Panc1 (cell line): Measurements from ENCODE around the gene TIMM29. TPM values are rescaled to one million over a fixed set of nuclear protein-coding genes. Genes with fewer than 3 reads are reported as not detected.
"Not testable (repeated sequence)": the region's sequence is repeated elsewhere in the genome, so short reads cannot be mapped to it uniquely, and the experiment has no call there.

Source experiments
- ATAC-seq: fragments of 200-7000 bp; cut with Tn5 transposase; 2 replicates; pipeline ENCODE4 v1.9.1; 2020; ENCODE audit warnings: mild to moderate bottlenecking, moderate library complexity
- BruUV-seq: library from RNA; stranded (reverse); fragments of 400-500 nt; replicated peaks from 2 replicates; lab custom pipeline; 2021; lab: Mats Ljungman, UMichigan
- CTCF ChIA-PET: fragments of 300-600 bp; sonication (Branson Sonifier 250); formaldehyde crosslinking; loops from one replicate; lab custom pipeline; 2022; ENCODE audit warnings: antibody characterized with exemption; lab: Charles Lee
- POLR2A ChIA-PET: fragments of 300-600 bp; sonication (Branson Sonifier 250); formaldehyde crosslinking; loops from one replicate; lab custom pipeline; 2022; ENCODE audit warnings: antibody characterized with exemption; lab: Charles Lee
- DNase-seq: peaks from one replicate; pipeline ENCODE4 v3.0.0-alpha.2; 2010; ENCODE audit warnings: low read depth, low spot score
- H3K27ac ChIP-seq: 2 replicates; pipeline ENCODE4 v1.5.1; 2011; ENCODE audit warnings: mild to moderate bottlenecking, low read length, inconsistent platforms
- H3K27me3 ChIP-seq: fragments of 200-500 bp; sonication (Bioruptor generic); 2 replicates; pipeline ENCODE4 v1.6.0; 2014; ENCODE audit warnings: low read length, inconsistent platforms; ENCODE audit not compliant: control insufficient read depth, insufficient read depth
- H3K36me3 ChIP-seq: fragments of 200-500 bp; sonication (Bioruptor generic); 2 replicates; pipeline ENCODE4 v1.5.1; 2014; ENCODE audit warnings: inconsistent platforms, mild to moderate bottlenecking, low read length, moderate library complexity; ENCODE audit not compliant: control insufficient read depth, insufficient read depth
- H3K4me1 ChIP-seq: 2 replicates; pipeline ENCODE4 v1.5.1; 2011; ENCODE audit warnings: inconsistent platforms, mild to moderate bottlenecking, low read length, moderate library complexity; ENCODE audit not compliant: control insufficient read depth, insufficient read depth
- H3K4me3 ChIP-seq, 2 experiments: 2 replicates each; pipeline ENCODE4 v1.5.1; 2011 to 2012; ENCODE audit warnings: low read depth in 2 of 2, low read length in 2 of 2, mild to moderate bottlenecking in 2 of 2, inconsistent platforms in 1 of 2, moderate library complexity in 1 of 2
- H3K9me3 ChIP-seq: fragments of 200-500 bp; sonication (Bioruptor generic); 2 replicates; pipeline ENCODE4 v1.5.1; 2014; ENCODE audit warnings: low read depth, mild to moderate bottlenecking, inconsistent platforms, low read length, moderate library complexity; ENCODE audit not compliant: control insufficient read depth, insufficient read depth
- POLR2AphosphoS5 ChIP-seq: IDR thresholded peaks from 2 replicates; pipeline ENCODE4 v1.6.1; 2012; ENCODE audit warnings: mild to moderate bottlenecking, low read depth, low read length, moderate library complexity
- REST ChIP-seq, 2 experiments: IDR thresholded peaks; 2 replicates each; pipeline ENCODE4 v1.6.1; 2011 to 2012; ENCODE audit warnings: low read depth in 2 of 2, control low read depth in 1 of 2, low read length in 1 of 2, mild to moderate bottlenecking in 1 of 2, moderate library complexity in 1 of 2; ENCODE audit not compliant: insufficient read depth in 1 of 2
- SIN3A ChIP-seq: IDR thresholded peaks from 2 replicates; pipeline ENCODE4 v1.6.1; 2012; ENCODE audit warnings: low read depth, mild to moderate bottlenecking, low read length, moderate library complexity, borderline replicate concordance; ENCODE audit not compliant: insufficient read depth
- TCF7L2 ChIP-seq: IDR thresholded peaks from 2 replicates; pipeline ENCODE4 v1.6.1; 2011; ENCODE audit warnings: mild to moderate bottlenecking, low read depth, low read length, inconsistent platforms
- in situ Hi-C: cut with HindIII; loops from 2 replicates; pipeline ENCODE4 v1.10.0; 2016; ENCODE audit warnings: low sequenced_read_pairs, low pct_unique_long_range_greater_than_20kb
- intact Hi-C: fragments of 100-400 bp; cut with micrococcal nuclease; formaldehyde crosslinking; loops from one replicate; pipeline ENCODE4 v1.10.0; 2022; ENCODE audit not compliant: unreplicated experiment
- total RNA-seq: library from RNA; stranded (reverse); gene quantifications from one replicate; pipeline ENCODE4 v1.2.1, GENCODE V29; 2021; ENCODE audit not compliant: unreplicated experiment
- TF ChIP-seq, protein P1 (sequence below): fragments of 450-650 bp; IDR thresholded peaks from 2 replicates; pipeline ENCODE4 v1.5.1; 2017; ENCODE audit warnings: mild to moderate bottlenecking

The TIMM29 gene
- total RNA-seq, 1 experiment from 2014 or later: 16.5 TPM

DNA sequence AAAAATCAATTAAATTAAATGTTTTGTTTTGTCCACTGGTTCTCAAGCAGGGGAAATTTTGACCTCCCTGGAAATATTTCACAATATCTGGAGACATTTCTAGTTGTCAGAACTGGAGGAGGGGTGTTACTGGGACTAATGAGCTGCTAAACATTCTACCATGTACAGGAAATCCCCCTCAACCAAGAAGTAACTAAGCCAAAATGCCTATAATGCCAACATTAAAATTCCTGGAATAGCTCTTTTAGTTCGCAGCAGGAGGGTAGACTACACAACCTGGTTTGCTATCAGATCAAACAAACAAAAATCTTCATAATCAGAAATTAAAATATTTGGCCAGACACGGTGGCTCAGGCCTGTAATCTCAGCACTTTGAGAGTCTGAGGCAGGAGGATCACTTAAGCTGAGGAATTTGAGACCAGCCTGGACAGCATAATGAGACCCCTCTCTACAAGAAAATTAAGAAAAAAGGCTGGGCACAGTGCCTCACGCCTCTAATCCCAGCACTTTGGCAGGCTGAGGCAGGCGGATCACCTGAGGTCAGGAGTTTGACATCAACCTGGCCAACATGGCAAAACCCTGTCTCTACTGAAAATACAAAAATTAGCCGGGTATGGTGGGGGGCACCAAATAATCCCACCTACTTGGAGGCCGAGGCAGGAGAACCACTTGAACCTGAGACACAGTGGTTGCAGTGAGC, 18.5 kb downstream of the TIMM29 start:
- no peak overlapping the region; the same call in 1 of the 2 replicates for H3K27ac ChIP-seq
- ChIA-PET POLR2A (interaction anchor here (0.6 kb wide), 1 partner anchor 26 kb away, joined by 7 read pairs; no protein-coding TSS in a partner anchor), CTCF (no interaction called here)
- DNase-seq (no peak), ATAC-seq (peak; percentile 64)
- H3K9me3 ChIP-seq: no peaks in the 10 kb centered on the region
- intact Hi-C loops: no loop called here
- H3K36me3 ChIP-seq: no peaks in the 10 kb centered on the region
- TF ChIP-seq, protein P1, sequence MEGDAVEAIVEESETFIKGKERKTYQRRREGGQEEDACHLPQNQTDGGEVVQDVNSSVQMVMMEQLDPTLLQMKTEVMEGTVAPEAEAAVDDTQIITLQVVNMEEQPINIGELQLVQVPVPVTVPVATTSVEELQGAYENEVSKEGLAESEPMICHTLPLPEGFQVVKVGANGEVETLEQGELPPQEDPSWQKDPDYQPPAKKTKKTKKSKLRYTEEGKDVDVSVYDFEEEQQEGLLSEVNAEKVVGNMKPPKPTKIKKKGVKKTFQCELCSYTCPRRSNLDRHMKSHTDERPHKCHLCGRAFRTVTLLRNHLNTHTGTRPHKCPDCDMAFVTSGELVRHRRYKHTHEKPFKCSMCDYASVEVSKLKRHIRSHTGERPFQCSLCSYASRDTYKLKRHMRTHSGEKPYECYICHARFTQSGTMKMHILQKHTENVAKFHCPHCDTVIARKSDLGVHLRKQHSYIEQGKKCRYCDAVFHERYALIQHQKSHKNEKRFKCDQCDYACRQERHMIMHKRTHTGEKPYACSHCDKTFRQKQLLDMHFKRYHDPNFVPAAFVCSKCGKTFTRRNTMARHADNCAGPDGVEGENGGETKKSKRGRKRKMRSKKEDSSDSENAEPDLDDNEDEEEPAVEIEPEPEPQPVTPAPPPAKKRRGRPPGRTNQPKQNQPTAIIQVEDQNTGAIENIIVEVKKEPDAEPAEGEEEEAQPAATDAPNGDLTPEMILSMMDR: no peak
- no peak for TF ChIP-seq REST (IDR thresholded peaks at IDR 0.05; ENCODE audit: insufficient read depth in 1 of 2, low read depth in 2 of 2, low read length in 1 of 2)
- TF ChIP-seq SIN3A: no peak
- no peak for TF ChIP-seq TCF7L2
- no peak for TF ChIP-seq POLR2AphosphoS5
- H3K4me3 ChIP-seq: no peak overlapping the region
- no peaks in the 10 kb centered on the region for H3K27me3 ChIP-seq
- in situ Hi-C loops: no loop called here
- BruUV-seq: no TSS peak
- H3K4me1 ChIP-seq: peaks cover 7% of the 10 kb centered on the region; the same call in 1 of the 2 replicates

DNA sequence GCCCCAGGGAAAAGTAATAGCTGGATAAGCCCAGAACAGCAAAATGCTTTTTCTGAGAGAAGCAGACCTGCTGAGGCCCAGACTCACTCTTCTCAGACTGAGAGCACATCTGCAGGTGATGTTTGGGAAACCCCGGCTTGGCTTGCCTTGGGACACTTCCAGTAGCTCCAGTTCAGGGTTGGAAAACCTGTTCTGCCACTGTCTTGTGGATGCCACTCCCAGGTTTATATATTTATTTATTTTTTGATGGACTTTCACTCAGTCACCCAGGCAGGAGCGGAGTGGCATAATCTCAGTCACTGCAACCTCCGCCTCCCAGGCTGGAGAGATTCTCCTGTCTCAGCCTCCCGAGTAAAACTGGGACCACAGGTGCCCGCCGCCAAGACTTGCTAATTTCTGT, 24.2 kb downstream of the TIMM29 start:
- in situ Hi-C loops (no loop called here), intact Hi-C loops (no loop called here)
- Histone ChIP-seq H3K9me3 (no peaks in the 10 kb centered on the region), H3K4me1 (no peaks in the 10 kb centered on the region), H3K4me3 (no peak overlapping the region), H3K36me3 (no peaks in the 10 kb centered on the region), H3K27me3 (no peaks in the 10 kb centered on the region), H3K27ac (peak overlapping the region; percentile 19; the same call in 1 of the 2 replicates)
- ChIA-PET POLR2A (no interaction called here), CTCF (interaction anchor here (0.6 kb wide), 1 partner anchor 11 kb away, joined by 4 read pairs; no protein-coding TSS in a partner anchor)
- ATAC-seq: no peak
- TF ChIP-seq, protein P1: no peak
- TF ChIP-seq TCF7L2 (no peak), REST (IDR thresholded peaks at IDR 0.05; ENCODE audit: insufficient read depth in 1 of 2, low read depth in 2 of 2, low read length in 1 of 2) (no peak), SIN3A (no peak), POLR2AphosphoS5 (no peak)
- no peak for DNase-seq
- BruUV-seq: no TSS peak

DNA sequence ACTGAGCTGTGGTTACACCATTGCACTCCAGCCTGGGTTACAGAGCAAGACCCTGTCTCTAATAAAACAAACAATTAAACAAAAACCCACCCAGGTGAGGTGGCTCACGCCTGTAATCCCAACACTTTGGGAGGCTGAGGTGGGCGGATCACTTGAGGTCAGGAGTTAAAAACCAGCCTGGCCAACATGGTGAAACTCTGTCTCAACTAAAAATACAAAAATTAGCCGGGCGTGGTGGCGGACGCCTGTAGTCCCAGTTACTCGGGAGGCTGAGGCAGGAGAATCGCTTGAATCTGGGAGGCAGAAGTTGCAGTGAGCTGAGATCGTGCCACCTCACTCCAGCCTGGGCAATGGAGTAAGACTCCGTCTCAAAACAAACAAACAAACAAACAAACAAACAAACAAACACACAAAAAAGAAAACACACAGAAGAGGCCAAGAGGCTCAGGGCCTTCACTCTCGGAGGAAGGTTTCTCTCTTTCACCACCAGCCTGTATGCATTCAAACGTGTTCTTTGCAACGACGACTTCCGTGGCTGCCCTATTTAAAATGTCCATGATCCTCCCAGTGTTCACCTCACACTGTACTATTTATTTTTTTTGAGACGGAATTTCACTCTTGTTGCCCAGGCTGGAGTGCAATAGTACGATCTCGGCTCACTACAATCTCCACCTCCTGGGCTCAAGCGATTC, 30.8 kb downstream of the TIMM29 start:
- H3K27ac ChIP-seq: peak overlapping the region; percentile 81; the same call in 1 of the 2 replicates
- intact Hi-C loops, H3K36me3 ChIP-seq, in situ Hi-C loops, DNase-seq, H3K27me3 ChIP-seq, H3K9me3 ChIP-seq, ATAC-seq, BruUV-seq, H3K4me1 ChIP-seq: not testable (repeated sequence)
- POLR2A ChIA-PET: interaction anchor here (0.6 kb wide), 1 partner anchor 86 kb away, joined by 5 read pairs; no protein-coding TSS in a partner anchor
- peak overlapping the region; percentile 61 to 71; a peak in 3 of 4 replicates for H3K4me3 ChIP-seq
- CTCF ChIA-PET: interaction anchor here (0.9 kb wide), 1 partner anchor 18 kb away, joined by 3 read pairs; no protein-coding TSS in a partner anchor
